ENCODE results near the gene SLC22A23. TPM values are rescaled to one million over a fixed set of nuclear protein-coding genes. Genes with fewer than 3 reads are reported as not detected.

Gene SLC22A23
- total RNA-seq, 2 experiments from 2014 or later = not detected

GRCh38 chr6:3383525-3383924 is 73.3 kb downstream of the SLC22A23 start:
- POLR2A ChIA-PET = interaction anchor here (0.5 kb wide), 1 partner anchor 127 kb away, joined by 3 read pairs; no protein-coding TSS in a partner anchor
- Histone ChIP-seq H3K9me2 (ENCODE audit: insufficient read depth, low read length) (no peaks in the 10 kb centered on the region), H3K9me3 (ENCODE audit: low read length) (no peaks in the 10 kb centered on the region), H2AFZ (ENCODE audit: low read length) (no peak overlapping the region), H3K4me2 (ENCODE audit: low read length) (no peak overlapping the region), H3K4me1 (ENCODE audit: insufficient read depth, low read length, poor library complexity, severe bottlenecking) (no peaks in the 10 kb centered on the region), H3K79me2 (ENCODE audit: insufficient read depth, low read depth, low read length) (no peaks in the 10 kb centered on the region), H4K20me1 (ENCODE audit: insufficient read depth, low read length) (no peaks in the 10 kb centered on the region), H3K4me3 (ENCODE audit: low read depth, low read length, poor library complexity, severe bottlenecking) (no peak overlapping the region), H3K36me3 (ENCODE audit: insufficient read depth, low read length) (no peaks in the 10 kb centered on the region), H3K27ac (ENCODE audit: low read depth, low read length, poor library complexity, severe bottlenecking) (no peak overlapping the region)
- no peak for DNase-seq (ENCODE audit: low spot score)
- BruUV-seq (replicated peaks) = no TSS peak
- CTCF ChIA-PET (ENCODE audit: unreplicated experiment) = no interaction called here
- intact Hi-C loops (cut with micrococcal nuclease; ENCODE audit: unreplicated experiment) = no loop called here
- TF ChIP-seq CTCF (conservative IDR thresholded peaks at IDR 0.05; ENCODE audit: low read length) (no peak), EZH2phosphoT487 (IDR thresholded peaks at IDR 0.05; ENCODE audit: borderline replicate concordance, low read depth, low read length) (no peak)

- Histone ChIP-seq H3K27ac (ENCODE audit: low read depth, low read length, poor library complexity, severe bottlenecking) (no peak overlapping the region), H3K4me2 (ENCODE audit: low read length) (no peak overlapping the region), H4K20me1 (ENCODE audit: insufficient read depth, low read length) (no peaks in the 10 kb centered on the region), H3K36me3 (ENCODE audit: insufficient read depth, low read length) (no peaks in the 10 kb centered on the region), H3K9me3 (ENCODE audit: low read length) (no peaks in the 10 kb centered on the region), H2AFZ (ENCODE audit: low read length) (no peak overlapping the region), H3K79me2 (ENCODE audit: insufficient read depth, low read depth, low read length) (no peaks in the 10 kb centered on the region), H3K4me1 (ENCODE audit: insufficient read depth, low read length, poor library complexity, severe bottlenecking) (no peaks in the 10 kb centered on the region), H3K9me2 (ENCODE audit: insufficient read depth, low read length) (no peaks in the 10 kb centered on the region), H3K4me3 (ENCODE audit: low read depth, low read length, poor library complexity, severe bottlenecking) (no peak overlapping the region)
- TF ChIP-seq CTCF (conservative IDR thresholded peaks at IDR 0.05; ENCODE audit: low read length) = no peak
- TF ChIP-seq EZH2phosphoT487 (IDR thresholded peaks at IDR 0.05; ENCODE audit: borderline replicate concordance, low read depth, low read length) = no peak
- ChIA-PET CTCF (ENCODE audit: unreplicated experiment) (no interaction called here), POLR2A (no interaction called here)
- BruUV-seq (replicated peaks) = no TSS peak
- intact Hi-C loops (cut with micrococcal nuclease; ENCODE audit: unreplicated experiment) = no loop called here
- DNase-seq (ENCODE audit: low spot score) = no peak
Measured at GRCh38 chr6:3382326-3383279, 74.2 kb downstream of the SLC22A23 start.
